WI38 (cell line): Measurements from ENCODE around the gene UBE2F.
"Not testable (repeated sequence)": the region's sequence is repeated elsewhere in the genome, so short reads cannot be mapped to it uniquely, and the experiment has no call there.

Experiments
- H3K4me3 ChIP-seq: 2 replicates; pipeline ENCODE4 v1.5.1; 2011; ENCODE audit warnings: low read depth, mild to moderate bottlenecking, control low read depth, low read length
- TF ChIP-seq, protein P1 (sequence below): IDR thresholded peaks from 2 replicates; pipeline ENCODE4 v1.5.1; 2012; ENCODE audit warnings: low read depth, mild to moderate bottlenecking, control low read depth, low read length

The UBE2F gene

DNA sequence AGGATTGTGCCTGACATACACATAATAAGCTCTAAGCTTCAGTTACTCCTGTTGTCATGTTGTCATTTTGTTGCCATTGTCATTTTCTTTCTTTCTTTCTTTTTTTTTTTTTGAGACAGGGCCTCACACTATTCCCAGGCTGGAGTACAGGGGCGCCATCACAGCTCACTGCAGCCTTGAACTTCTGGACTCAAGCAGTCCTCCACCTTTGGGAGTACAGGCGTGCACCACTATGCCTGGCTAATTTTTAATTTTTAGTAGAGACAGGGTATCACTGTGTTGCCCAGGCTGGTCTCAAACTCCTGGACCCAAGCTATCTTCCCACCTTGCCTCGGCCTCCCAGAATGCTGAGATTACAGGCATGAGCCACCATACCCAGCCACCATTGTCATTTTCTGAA is 63.0 kb downstream of the UBE2F start:
- TF ChIP-seq, protein P1, sequence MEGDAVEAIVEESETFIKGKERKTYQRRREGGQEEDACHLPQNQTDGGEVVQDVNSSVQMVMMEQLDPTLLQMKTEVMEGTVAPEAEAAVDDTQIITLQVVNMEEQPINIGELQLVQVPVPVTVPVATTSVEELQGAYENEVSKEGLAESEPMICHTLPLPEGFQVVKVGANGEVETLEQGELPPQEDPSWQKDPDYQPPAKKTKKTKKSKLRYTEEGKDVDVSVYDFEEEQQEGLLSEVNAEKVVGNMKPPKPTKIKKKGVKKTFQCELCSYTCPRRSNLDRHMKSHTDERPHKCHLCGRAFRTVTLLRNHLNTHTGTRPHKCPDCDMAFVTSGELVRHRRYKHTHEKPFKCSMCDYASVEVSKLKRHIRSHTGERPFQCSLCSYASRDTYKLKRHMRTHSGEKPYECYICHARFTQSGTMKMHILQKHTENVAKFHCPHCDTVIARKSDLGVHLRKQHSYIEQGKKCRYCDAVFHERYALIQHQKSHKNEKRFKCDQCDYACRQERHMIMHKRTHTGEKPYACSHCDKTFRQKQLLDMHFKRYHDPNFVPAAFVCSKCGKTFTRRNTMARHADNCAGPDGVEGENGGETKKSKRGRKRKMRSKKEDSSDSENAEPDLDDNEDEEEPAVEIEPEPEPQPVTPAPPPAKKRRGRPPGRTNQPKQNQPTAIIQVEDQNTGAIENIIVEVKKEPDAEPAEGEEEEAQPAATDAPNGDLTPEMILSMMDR = no peak
- no peak overlapping the region for H3K4me3 ChIP-seq

GRCh38 chr2:238030422-238031155 is 63.8 kb downstream of the UBE2F start:
- H3K4me3 ChIP-seq = no peak overlapping the region
- TF ChIP-seq, protein P1 = no peak

GRCh38 chr2:238031751-238032150 is 64.9 kb downstream of the UBE2F start:
- TF ChIP-seq, protein P1 = no peak
- H3K4me3 ChIP-seq = no peak overlapping the region

DNA sequence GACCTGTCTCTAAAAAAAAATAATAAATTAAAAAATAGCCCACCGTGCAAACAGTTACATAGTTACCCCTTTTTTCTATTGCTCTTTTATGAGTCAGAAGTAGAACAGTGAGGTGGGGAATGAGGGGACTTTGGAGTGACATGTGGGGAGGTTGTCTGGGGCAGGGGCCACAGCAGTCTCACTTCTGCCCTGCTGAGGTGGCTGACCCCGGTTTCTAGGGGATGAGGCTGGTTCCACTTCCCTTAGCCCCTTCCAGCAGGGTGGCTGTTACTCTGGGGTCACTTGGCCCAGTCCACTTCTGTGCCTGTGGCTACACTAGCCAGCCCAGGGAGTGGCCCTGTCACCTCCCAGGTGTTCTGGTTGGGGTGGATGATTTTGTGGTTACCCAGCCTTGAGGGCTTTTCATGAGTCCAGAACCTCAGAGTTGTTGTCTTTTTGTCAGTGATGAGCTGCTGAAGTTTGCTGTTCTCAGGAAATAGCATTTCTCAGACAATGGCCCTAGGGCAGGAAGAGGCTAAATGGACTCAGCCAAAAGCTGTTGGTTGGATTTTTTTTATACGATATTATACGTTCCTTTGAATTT is 66.0 kb downstream of the UBE2F start:
- H3K4me3 ChIP-seq = no peak overlapping the region
- TF ChIP-seq, protein P1 = no peak

DNA sequence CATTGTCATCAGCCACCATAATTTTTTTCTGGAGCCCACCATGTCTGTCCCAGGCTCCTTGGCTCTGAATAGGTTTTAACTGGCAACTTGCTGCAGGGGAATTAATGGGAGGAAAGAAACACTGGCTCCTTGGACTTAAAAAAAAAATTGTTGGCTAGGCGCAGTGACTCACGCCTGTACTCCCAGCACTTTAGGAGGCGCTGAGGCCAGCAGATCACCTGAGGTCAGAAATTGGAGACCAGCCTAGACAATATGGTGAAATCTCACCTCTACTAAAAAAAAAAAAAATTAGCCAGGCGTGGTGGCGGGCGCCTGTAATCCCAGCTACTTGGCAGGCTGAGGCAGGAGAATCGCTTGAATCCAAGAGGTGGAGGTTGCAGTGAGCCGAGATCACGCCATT is 67.2 kb downstream of the UBE2F start:
- H3K4me3 ChIP-seq = not testable (repeated sequence)

DNA sequence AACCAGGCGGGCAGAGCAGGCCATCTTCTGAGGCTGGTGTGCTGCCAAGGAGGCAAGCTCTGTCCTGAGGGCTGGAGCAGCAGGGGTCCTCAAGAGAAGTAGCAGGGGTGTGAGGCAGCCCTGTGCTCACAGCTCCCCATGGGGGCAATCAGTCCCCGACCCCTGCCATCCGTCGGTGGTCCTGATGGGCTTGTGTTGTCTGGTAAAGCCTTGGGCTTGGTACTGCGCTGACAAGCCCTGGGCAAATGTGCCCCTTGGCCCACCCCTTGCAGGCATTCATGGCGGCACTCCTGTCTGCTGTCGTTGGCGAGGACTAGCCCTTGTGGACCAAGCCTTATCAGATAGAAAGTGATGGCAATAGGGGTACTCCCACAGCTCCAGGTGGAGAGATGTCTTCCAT is 71.4 kb downstream of the UBE2F start:
- H3K4me3 ChIP-seq = no peak overlapping the region
- TF ChIP-seq, protein P1 = no peak

GRCh38 chr2:238039151-238039550 is 72.3 kb downstream of the UBE2F start:
- TF ChIP-seq, protein P1 = no peak
- no peak overlapping the region for H3K4me3 ChIP-seq

DNA sequence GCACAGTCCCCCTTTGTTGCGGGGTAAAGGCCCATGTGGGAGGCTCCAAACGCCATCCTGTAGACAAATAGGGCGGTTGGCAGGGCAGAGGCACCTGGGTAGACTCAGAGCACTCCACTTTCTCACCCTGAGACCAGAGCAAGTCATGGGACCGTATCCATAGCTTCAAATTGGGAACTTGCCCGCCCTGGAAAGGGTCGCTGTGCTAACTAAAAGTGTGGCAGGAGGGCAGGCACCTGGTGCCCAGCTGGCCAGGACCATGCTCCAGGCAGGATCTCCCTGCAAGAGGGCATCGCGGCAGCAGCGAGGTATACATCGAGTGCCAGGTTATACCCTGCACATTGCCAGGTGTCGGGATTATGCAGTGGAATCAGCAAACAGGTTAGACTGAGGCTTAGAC is 73.2 kb downstream of the UBE2F start:
- H3K4me3 ChIP-seq = no peak overlapping the region

More for the DNA sequence above, 73.2 kb downstream of the UBE2F start:
- TF ChIP-seq, protein P1 = no peak
